Measurements from ENCODE around the gene FAM50A.

FAM50A gene

GRCh38 chrX:154490414-154491083, 46.6 kb downstream of the FAM50A start, which contains the start of gene SLC10A3:
Gene SLC10A3 (minus strand): TSS chrX:154490629. CDS start chrX:154488940, 1,689 bp downstream.
- Histone ChIP-seq H3K9me3 (ENCODE audit: control insufficient read depth, insufficient read depth, low read depth, low read length) (no peaks in the 10 kb centered on the region; the same call in 1 of the 2 replicates), H3K4me3 (ENCODE audit: low read depth, low read length) (peak within 1 kb of the TSS; percentile 56), H3K4me1 (ENCODE audit: control insufficient read depth, insufficient read depth, low read length) (no peaks in the 10 kb centered on the region; the same call in 1 of the 2 replicates), H3K27ac (ENCODE audit: extremely low read depth, low read depth, low read length) (peak within 1 kb of the TSS; percentile 76), H3K36me3 (ENCODE audit: control insufficient read depth in 2 of 2, insufficient read depth in 1 of 2, low read length in 2 of 2) (peaks cover 0 to 15% of the 10 kb centered on the region in 2 experiments; a peak in 1 of 3 replicates)
- ChIA-PET CTCF (interaction anchor here (0.6 to 2.5 kb wide), 5 partner anchors 12 to 54 kb away, joined by 3 to 8 read pairs (median 3); no protein-coding TSS in a partner anchor), POLR2A (interaction anchor here (0.6 to 3.1 kb wide), 26 partner anchors 8 to 696 kb away, joined by 3 to 35 read pairs (median 6); partner anchors contain the start of genes DNASE1L1, FAM3A, HCFC1 and IDH3G)
- TF ChIP-seq ZNF621 (tag by site-specific recombination; IDR thresholded peaks at IDR 0.05) (no peak), ZNF362 (tag by site-specific recombination; IDR thresholded peaks at IDR 0.05) (no peak), ZNF488 (tag by site-specific recombination; IDR thresholded peaks at IDR 0.05) (no peak), INSM2 (tag by site-specific recombination; IDR thresholded peaks at IDR 0.05) (no peak), GLIS1 (tag by site-specific recombination; IDR thresholded peaks at IDR 0.05) (no peak), ZNF596 (tag by site-specific recombination; IDR thresholded peaks at IDR 0.05) (no peak), ZNF513 (tag by site-specific recombination; IDR thresholded peaks at IDR 0.05) (no peak), TSHZ1 (tag by site-specific recombination; IDR thresholded peaks at IDR 0.05; ENCODE audit: borderline replicate concordance) (no peak), ZNF658 (tag by site-specific recombination; IDR thresholded peaks at IDR 0.05) (no peak), ZNF510 (tag by site-specific recombination; IDR thresholded peaks at IDR 0.05; ENCODE audit: insufficient replicate concordance) (no peak), ZNF146 (tag by site-specific recombination; IDR thresholded peaks at IDR 0.05) (no peak), ZNF248 (tag by site-specific recombination; IDR thresholded peaks at IDR 0.05) (no peak), ZNF521 (tag by site-specific recombination; IDR thresholded peaks at IDR 0.05) (no peak), ZNF19 (tag by site-specific recombination; IDR thresholded peaks at IDR 0.05; ENCODE audit: low read depth) (no peak), ZNF324 (tag by site-specific recombination; IDR thresholded peaks at IDR 0.05) (0 out of 2 replicates have a peak, but pooled peaks have one; percentile 37), PRDM1 (tag by site-specific recombination; IDR thresholded peaks at IDR 0.05) (no peak), ZNF610 (tag by site-specific recombination; IDR thresholded peaks at IDR 0.05; ENCODE audit: borderline replicate concordance) (no peak), ZNF132 (tag by site-specific recombination; IDR thresholded peaks at IDR 0.05; ENCODE audit: borderline replicate concordance) (no peak), ZNF677 (tag by site-specific recombination; IDR thresholded peaks at IDR 0.05) (peak; percentile 47; the same call in 1 of the 2 replicates), ZNF501 (tag by site-specific recombination; IDR thresholded peaks at IDR 0.05) (peak; percentile 56; the same call in 1 of the 2 replicates), ZNF548 (tag by site-specific recombination; IDR thresholded peaks at IDR 0.05) (no peak), ZBTB20 (tag by site-specific recombination; IDR thresholded peaks at IDR 0.05) (peak; percentile 94), GLI2 (tag by site-specific recombination; IDR thresholded peaks at IDR 0.05; ENCODE audit: borderline replicate concordance, low read depth) (no peak), ZNF549 (tag by site-specific recombination; IDR thresholded peaks at IDR 0.05) (no peak), ZNF292 (tag by site-specific recombination; IDR thresholded peaks at IDR 0.05; ENCODE audit: borderline replicate concordance, low read depth) (no peak), ZNF843 (tag by site-specific recombination; IDR thresholded peaks at IDR 0.05) (0 out of 2 replicates have a peak, but pooled peaks have one; percentile 49), ZNF701 (tag by site-specific recombination; IDR thresholded peaks at IDR 0.05) (no peak), KLF1 (tag by site-specific recombination; IDR thresholded peaks at IDR 0.05) (no peak), ZNF777 (tag by site-specific recombination; IDR thresholded peaks at IDR 0.05; ENCODE audit: borderline replicate concordance) (no peak), ZNF426 (tag by site-specific recombination; IDR thresholded peaks at IDR 0.05) (no peak)
